HUDEP-2 (cell line): Measurements from ENCODE around the gene ABR.
"Not testable (repeated sequence)": the region's sequence is repeated elsewhere in the genome, so short reads cannot be mapped to it uniquely, and the experiment has no call there.

Experiments
- DNase-seq, 76 experiments: peaks; one replicate each; lab custom pipeline; 2025; ENCODE audit not compliant: unreplicated experiment in 76 of 76; lab: John Stamatoyannopoulos, UW

The ABR gene

GRCh38 chr17:973053-973452 is 206.7 kb downstream of the ABR start:
- DNase-seq, result no peak

DNA sequence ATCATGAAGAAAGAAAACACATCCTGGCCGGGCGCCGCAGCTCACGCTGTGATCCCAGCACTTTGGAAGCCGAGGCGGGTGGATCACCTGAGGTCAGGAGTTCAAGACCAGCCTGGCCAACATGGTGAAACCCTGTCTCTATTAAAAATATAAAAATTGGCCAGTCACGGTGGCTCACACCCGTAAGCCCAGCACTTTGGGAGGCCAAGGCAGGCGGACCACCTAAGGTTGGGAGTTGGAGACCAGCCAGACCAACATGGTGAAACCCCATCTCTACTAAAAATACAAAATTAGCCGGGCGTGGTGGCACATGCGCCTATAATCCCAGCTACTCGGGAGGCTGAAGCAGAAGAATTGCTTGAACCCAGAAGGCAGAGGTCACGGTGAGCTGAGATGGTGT is 207.9 kb downstream of the ABR start:
- not testable (repeated sequence) for DNase-seq

DNA sequence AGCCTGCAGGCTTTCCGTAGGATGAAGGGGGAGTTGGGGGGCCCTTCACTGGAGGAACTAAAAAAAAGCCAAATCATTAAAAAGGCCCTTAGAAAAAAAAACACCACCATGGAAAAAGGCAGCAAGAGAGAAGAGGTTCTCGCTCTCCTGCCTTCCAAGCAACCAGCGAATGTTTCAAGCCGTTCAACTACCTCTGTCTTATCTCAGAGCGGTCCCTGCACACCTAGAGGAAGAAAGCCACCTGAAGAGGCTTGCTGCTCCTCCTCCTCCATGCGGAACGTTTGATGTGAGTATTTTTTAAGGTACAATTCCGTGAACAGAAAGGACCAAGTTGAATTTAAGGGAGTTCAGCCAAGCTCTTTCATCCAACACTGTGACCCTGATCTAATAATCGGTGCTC is 209.4 kb downstream of the ABR start:
- no peak for DNase-seq

- DNase-seq, result peak in 2 of 76 experiments; percentile 3 to 30
These were observed 209.9 kb downstream of the ABR start for GRCh38 chr17:969811-970355.

DNA sequence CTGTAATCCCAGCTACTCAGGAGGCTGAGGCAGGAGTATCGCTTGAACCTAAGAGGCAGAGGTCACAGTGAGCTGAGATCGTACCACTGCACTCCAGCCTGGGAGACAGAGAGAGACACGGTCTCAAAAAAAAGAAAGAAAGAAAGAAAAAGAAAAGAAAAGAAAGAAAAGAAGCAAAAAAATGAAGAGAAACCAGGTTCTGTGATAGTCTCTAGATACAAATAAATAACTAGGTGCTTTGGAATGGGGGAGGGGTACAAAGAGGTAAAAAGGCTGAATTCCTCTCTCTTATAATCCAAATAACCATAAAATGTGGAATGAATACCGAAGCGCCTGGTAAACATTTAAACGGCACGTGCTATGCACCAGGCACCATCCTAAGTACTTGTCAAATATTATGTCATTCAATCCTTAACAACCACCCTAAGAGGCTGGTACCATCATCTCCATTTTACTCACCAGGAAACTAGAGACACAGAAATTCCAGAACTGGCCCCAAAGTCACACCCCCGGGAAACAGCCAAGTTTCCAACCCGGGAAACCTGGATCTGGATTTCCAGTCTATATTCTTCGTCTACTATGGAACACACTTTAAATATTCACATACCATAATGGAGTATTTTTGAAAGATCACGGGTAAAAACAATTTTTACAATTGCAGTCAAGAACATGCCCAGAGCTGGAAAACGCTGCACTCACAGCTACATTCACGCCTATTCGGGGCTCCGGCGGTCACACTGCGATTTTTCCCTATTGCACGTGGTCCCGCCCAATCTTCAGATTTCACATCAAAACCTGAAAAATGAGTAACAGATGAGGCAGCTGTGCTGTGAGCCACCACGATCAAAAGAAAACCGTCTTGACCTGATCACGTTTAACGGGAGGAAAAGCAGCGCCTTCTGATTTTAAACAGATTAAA is 210.7 kb downstream of the ABR start:
- no peak for DNase-seq

GRCh38 chr17:967122-967521 is 212.7 kb downstream of the ABR start:
- no peak for DNase-seq

- no peak for DNase-seq
These were observed 214.3 kb downstream of the ABR start for GRCh38 chr17:965311-965989.

GRCh38 chr17:964876-965275 is 214.9 kb downstream of the ABR start:
- no peak for DNase-seq

DNA sequence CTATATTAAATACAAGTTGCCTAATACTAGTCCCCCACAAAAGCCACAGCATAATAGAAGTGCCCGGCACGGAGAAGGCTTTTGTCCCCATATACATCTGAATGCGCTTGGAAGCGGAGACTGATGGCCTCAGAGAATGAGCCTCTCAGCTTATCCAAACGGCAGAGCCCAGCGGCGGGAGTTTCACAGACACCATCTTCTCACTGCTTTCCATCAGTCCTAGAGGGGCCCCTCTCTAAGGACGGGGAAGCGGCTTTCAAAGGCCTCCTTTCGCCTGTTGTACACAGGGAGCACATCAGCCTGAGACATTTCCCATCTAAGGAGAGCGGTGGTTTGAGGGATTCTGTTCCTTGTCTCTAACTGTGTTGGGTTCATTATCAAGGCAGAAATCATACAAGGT is 217.1 kb downstream of the ABR start:
- no peak for DNase-seq

DNA sequence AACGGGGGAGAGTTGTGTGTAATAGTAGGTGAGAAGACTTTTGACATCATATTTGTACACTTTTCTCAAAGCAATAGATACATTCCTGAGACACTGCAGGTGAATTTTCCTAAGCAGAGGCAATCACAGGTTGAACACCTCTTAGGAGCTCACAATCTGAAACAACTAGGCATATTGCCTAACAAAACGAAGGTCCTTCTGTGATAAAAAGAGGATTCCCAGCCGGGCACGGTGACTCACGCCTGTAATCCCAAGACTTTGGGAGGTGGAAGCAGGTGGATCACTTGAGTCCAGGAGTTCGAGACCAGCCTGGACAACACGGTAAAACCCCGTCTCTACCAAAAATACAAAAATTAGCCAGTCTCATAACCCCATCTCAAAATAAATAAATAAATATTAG is 217.6 kb downstream of the ABR start:
- DNase-seq, result no peak

DNA sequence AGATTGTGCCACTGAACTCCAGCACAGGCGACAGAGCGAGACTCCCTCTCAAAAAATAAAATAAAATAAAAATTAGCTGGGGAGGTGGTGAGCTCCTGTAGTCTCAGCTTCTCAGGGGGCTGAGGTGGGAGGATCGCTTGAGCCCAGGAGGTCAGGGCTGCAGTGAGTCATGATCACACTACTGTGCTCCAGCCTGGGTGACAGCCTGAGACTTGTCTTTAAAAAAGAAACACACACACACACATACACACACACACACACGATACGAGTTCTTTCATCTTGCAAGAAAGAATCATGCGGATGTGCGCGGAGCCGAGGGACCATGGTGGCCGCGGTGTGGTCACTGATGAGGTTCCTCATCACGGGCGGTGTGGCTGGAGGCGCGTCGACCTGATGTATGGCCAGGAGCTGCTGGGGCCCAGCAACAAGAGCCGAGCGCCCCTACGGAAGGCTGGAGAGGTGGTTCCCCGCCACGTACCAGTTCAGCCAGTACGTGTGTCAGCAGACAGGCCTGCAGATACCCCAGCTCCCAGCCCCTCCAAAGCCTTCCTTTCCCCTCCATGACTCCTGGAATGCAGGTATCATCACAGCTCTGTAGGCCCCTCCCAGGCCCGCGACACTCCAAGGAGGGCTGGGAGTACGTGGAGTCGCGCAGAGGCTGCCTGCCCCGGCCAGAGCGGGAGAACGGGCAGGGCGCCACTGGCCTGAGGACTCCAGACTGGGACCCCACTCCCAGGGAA is 220.9 kb downstream of the ABR start:
- DNase-seq, result no peak

DNA sequence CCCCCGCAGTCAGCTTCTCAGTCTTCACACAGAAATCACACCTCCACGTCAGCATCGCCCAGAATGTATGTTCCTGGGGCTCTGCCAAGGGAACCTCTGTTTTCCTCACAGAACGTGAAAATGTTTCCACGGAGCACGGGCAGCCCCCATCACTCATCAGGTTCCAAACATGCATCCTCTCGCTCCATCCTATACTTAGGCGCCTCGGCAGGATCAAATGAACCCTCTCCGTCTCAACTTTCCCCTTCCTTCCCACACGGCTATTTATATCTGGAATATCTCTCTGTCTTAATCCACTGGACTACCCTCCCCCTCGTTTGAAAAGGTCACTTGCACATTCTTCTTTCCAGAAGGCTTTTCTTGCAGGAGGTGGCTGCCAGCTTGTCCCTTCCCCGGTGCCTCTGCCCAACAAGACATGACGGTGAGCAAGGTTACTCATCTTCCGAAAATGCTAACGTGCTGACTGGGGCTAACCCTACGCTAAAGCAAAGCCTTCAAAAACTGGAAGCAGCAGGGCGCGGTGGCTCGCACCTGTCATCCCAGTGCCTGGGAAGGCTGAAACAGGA is 221.8 kb downstream of the ABR start:
- DNase-seq, result no peak

- DNase-seq, result no peak
These were observed 222.9 kb downstream of the ABR start for GRCh38 chr17:956905-957304.

DNA sequence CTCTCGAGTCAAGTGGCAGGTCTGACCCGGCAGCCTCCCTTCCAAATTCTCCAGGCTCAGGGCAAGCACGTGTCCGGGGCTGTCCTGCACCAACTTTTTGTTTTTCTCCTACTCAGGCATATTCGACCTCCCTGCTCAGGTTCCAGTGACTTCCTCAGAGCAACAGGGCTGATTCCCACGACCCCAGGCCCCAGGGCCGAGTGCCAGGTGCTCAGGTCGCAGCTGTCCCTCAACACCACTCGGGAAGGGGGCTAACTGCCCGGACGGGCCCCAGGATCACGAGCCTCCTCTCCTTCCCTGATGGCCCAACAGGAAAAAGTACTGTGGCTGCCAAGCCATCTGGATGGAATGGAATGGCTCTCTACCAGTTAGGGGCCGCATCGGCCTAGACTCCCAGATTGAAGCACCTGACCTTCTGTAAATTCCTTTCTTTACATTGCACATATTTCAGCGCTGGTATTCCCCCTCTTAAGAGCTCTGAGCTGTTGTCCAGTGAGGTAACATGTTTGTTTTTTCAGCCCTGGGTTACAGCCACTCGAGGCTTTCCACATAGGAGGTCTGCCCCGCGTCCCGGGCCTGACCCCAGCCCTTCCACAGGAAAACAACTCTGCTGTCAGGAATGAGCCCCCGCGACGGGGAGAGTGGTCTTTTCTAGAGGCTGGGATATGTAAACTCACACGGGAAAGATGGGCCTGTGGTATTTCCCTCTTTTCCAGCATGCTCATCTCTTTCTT is 225.2 kb downstream of the ABR start:
- DNase-seq, result no peak

GRCh38 chr17:953767-954166 is 226.0 kb downstream of the ABR start:
- no peak for DNase-seq
